ENCODE data around the gene LAMB1. TPM values are rescaled to one million over a fixed set of nuclear protein-coding genes. Genes with fewer than 3 reads are reported as not detected.

The LAMB1 gene
- total and polyA plus RNA-seq, 3 donors from 2014 or later = 42.0 to 65.2 (median 43.1) TPM

GRCh38 chr7:107994421-107995030, 8.4 kb downstream of the LAMB1 start:
- no peak overlapping the region for H3K4me3 ChIP-seq
- no peaks in the 10 kb centered on the region for H3K36me3 ChIP-seq (ENCODE audit: low read depth, missing control alignments)
- intact Hi-C loops (cut with DNase I; ENCODE audit: low total_unique reads) = no loop called here
- WGBS, 2 donors = 62 to 81% methylated on average over 2 of the region's 2 CpGs
- no peak for TF ChIP-seq POLR2A (IDR thresholded peaks at IDR 0.05)
- no peak for TF ChIP-seq CTCF (IDR thresholded peaks at IDR 0.05)
- no peak for DNase-seq
- H3K9me3 ChIP-seq = no peaks in the 10 kb centered on the region
- peak overlapping the region in 1 of 2 donors; percentile 44 for H3K27ac ChIP-seq
- no peaks in the 10 kb centered on the region for H3K27me3 ChIP-seq
- H3K4me1 ChIP-seq = peaks cover 5% of the 10 kb centered on the region

GRCh38 chr7:107993891-107994291, 9.1 kb downstream of the LAMB1 start:
- 46 to 65% methylated on average over 1 of the region's 1 CpG for WGBS, 2 donors
- Histone ChIP-seq H3K9me3 (no peaks in the 10 kb centered on the region), H3K36me3 (ENCODE audit: low read depth, missing control alignments) (no peaks in the 10 kb centered on the region), H3K4me1 (peaks cover 5% of the 10 kb centered on the region), H3K27ac (no peak overlapping the region), H3K27me3 (no peaks in the 10 kb centered on the region), H3K4me3 (no peak overlapping the region)
- TF ChIP-seq POLR2A (IDR thresholded peaks at IDR 0.05) (no peak), CTCF (IDR thresholded peaks at IDR 0.05) (no peak)
- intact Hi-C loops (cut with DNase I; ENCODE audit: low total_unique reads) = no loop called here
- DNase-seq = no peak

- intact Hi-C loops (cut with DNase I; ENCODE audit: low total_unique reads) = no loop called here
- H3K27me3 ChIP-seq = no peaks in the 10 kb centered on the region
- 66 to 72% methylated on average over 9 of the region's 9 CpGs for WGBS, 2 donors
- no peak for TF ChIP-seq POLR2A (IDR thresholded peaks at IDR 0.05)
- no peak for TF ChIP-seq CTCF (IDR thresholded peaks at IDR 0.05)
- no peak overlapping the region for H3K4me3 ChIP-seq
- no peaks in the 10 kb centered on the region for H3K4me1 ChIP-seq
- H3K27ac ChIP-seq = peak overlapping the region in 1 of 2 donors; percentile 38
- DNase-seq = no peak
- no peaks in the 10 kb centered on the region for H3K9me3 ChIP-seq
- no peaks in the 10 kb centered on the region for H3K36me3 ChIP-seq (ENCODE audit: low read depth, missing control alignments)
These were observed 13.2 kb downstream of the LAMB1 start for GRCh38 chr7:107989618-107990373.

GRCh38 chr7:107982918-107983389, 20.0 kb downstream of the LAMB1 start:
- Histone ChIP-seq H3K9me3 (no peaks in the 10 kb centered on the region), H3K4me1 (no peaks in the 10 kb centered on the region), H3K27me3 (no peaks in the 10 kb centered on the region), H3K36me3 (ENCODE audit: low read depth, missing control alignments) (no peaks in the 10 kb centered on the region), H3K27ac (no peak overlapping the region), H3K4me3 (no peak overlapping the region)
- 54 to 67% methylated on average over 2 of the region's 2 CpGs for WGBS, 2 donors
- intact Hi-C loops (cut with DNase I; ENCODE audit: low total_unique reads) = no loop called here
- no peak for DNase-seq
- TF ChIP-seq CTCF (IDR thresholded peaks at IDR 0.05) = peak in 2 of 3 experiments; percentile 8 to 25
- TF ChIP-seq POLR2A (IDR thresholded peaks at IDR 0.05) = no peak
